SU-DHL-6 (cell line): ENCODE data around the gene CAPN3.

Experiments
- H2AFZ ChIP-seq: fragments of 200-600 bp; sonication (generic); 2 replicates; pipeline ENCODE4 v1.6.1; 2014; ENCODE audit warnings: low read depth, mild to moderate bottlenecking, moderate library complexity, mixed read lengths, antibody characterized with exemption, low read length; ENCODE audit not compliant: severe bottlenecking
- H3F3A ChIP-seq: fragments of 200-600 bp; shearing (Covaris generic); 2 replicates; pipeline ENCODE4 v1.6.0; 2016; ENCODE audit warnings: antibody characterized with exemption, mild to moderate bottlenecking; ENCODE audit not compliant: insufficient read depth
- H3K27ac ChIP-seq: fragments of 200-600 bp; sonication (generic); 2 replicates; pipeline ENCODE4 v1.5.1; 2016; ENCODE audit warnings: low read depth, mild to moderate bottlenecking, low read length, moderate library complexity, mixed read lengths
- H3K27me3 ChIP-seq: fragments of 200-600 bp; sonication (generic), shearing (Covaris generic); 2 replicates; pipeline ENCODE4 v1.6.0; 2014; ENCODE audit warnings: mild to moderate bottlenecking, low read length
- H3K36me3 ChIP-seq: fragments of 200-600 bp; sonication (generic); 2 replicates; pipeline ENCODE4 v1.6.1; 2014; ENCODE audit warnings: mild to moderate bottlenecking, low read length, mixed read lengths
- H3K4me2 ChIP-seq: fragments of 300-600, 200-600 bp; shearing (Covaris generic), sonication (generic); 2 replicates; pipeline ENCODE4 v1.6.0; 2014; ENCODE audit warnings: low read length, low read depth, mild to moderate bottlenecking; ENCODE audit not compliant: poor library complexity, severe bottlenecking
- H3K4me3 ChIP-seq: fragments of 200-600 bp; sonication (generic); 2 replicates; pipeline ENCODE4 v1.5.1; 2014; ENCODE audit warnings: antibody characterized with exemption, low read length, mild to moderate bottlenecking, mixed read lengths; ENCODE audit not compliant: insufficient read depth, poor library complexity, severe bottlenecking
- H3K79me2 ChIP-seq: fragments of 200-600 bp; sonication (generic); 2 replicates; pipeline ENCODE4 v1.6.1; 2014; ENCODE audit warnings: mild to moderate bottlenecking, low read length, moderate library complexity; ENCODE audit not compliant: insufficient read depth
- H3K9ac ChIP-seq: fragments of 200-600 bp; sonication (generic); 2 replicates; pipeline ENCODE4 v1.7.0; 2014; ENCODE audit warnings: mild to moderate bottlenecking, low read length
- H3K9me2 ChIP-seq: fragments of 200-600 bp; sonication (generic); replicated peaks from 2 replicates; pipeline ENCODE4 v1.6.1; 2014; ENCODE audit warnings: low read length; ENCODE audit not compliant: insufficient read depth
- H3K9me3 ChIP-seq: fragments of 200-600 bp; sonication (generic); 2 replicates; pipeline ENCODE4 v1.6.1; 2014; ENCODE audit warnings: low read length, mixed read lengths; ENCODE audit not compliant: insufficient read depth
- H4K20me1 ChIP-seq: fragments of 200-600 bp; sonication (generic); 2 replicates; pipeline ENCODE4 v1.6.1; 2014; ENCODE audit warnings: low read depth, mild to moderate bottlenecking, antibody characterized with exemption, low read length, moderate library complexity, mixed read lengths
- EZH2phosphoT487 ChIP-seq: fragments of 200-600 bp; sonication (generic), shearing (Covaris generic); conservative IDR thresholded peaks from 2 replicates; pipeline ENCODE4 v1.6.1; 2018; ENCODE audit warnings: mild to moderate bottlenecking, antibody characterized with exemption, low read length, moderate library complexity, mixed read lengths
- TF ChIP-seq, protein P1 (sequence below): fragments of 200-600 bp; sonication (generic); IDR thresholded peaks from one replicate; pipeline ENCODE4 v1.5.1; 2017; ENCODE audit warnings: antibody characterized with exemption, mild to moderate bottlenecking, low read length, moderate library complexity; ENCODE audit not compliant: insufficient read depth, poor library complexity, severe bottlenecking

Gene CAPN3

GRCh38 chr15:42404461-42405235 is 45.3 kb downstream of the CAPN3 start:
- Histone ChIP-seq H3K27me3 (no peaks in the 10 kb centered on the region), H2AFZ (no peak overlapping the region), H3K4me2 (no peak overlapping the region), H3K79me2 (no peaks in the 10 kb centered on the region), H3K36me3 (no peaks in the 10 kb centered on the region), H3K9ac (no peak overlapping the region), H3K9me3 (no peaks in the 10 kb centered on the region), H4K20me1 (no peaks in the 10 kb centered on the region), H3K9me2 (no peaks in the 10 kb centered on the region), H3K4me3 (no peak overlapping the region), H3F3A (no peaks in the 10 kb centered on the region), H3K27ac (no peak overlapping the region)
- no peak for TF ChIP-seq EZH2phosphoT487
- TF ChIP-seq, protein P1, sequence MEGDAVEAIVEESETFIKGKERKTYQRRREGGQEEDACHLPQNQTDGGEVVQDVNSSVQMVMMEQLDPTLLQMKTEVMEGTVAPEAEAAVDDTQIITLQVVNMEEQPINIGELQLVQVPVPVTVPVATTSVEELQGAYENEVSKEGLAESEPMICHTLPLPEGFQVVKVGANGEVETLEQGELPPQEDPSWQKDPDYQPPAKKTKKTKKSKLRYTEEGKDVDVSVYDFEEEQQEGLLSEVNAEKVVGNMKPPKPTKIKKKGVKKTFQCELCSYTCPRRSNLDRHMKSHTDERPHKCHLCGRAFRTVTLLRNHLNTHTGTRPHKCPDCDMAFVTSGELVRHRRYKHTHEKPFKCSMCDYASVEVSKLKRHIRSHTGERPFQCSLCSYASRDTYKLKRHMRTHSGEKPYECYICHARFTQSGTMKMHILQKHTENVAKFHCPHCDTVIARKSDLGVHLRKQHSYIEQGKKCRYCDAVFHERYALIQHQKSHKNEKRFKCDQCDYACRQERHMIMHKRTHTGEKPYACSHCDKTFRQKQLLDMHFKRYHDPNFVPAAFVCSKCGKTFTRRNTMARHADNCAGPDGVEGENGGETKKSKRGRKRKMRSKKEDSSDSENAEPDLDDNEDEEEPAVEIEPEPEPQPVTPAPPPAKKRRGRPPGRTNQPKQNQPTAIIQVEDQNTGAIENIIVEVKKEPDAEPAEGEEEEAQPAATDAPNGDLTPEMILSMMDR = no peak

GRCh38 chr15:42405863-42406482 is 46.7 kb downstream of the CAPN3 start:
- no peak overlapping the region for H3K9ac ChIP-seq
- no peaks in the 10 kb centered on the region for H4K20me1 ChIP-seq
- no peaks in the 10 kb centered on the region for H3K79me2 ChIP-seq
- no peaks in the 10 kb centered on the region for H3K9me3 ChIP-seq
- no peak overlapping the region for H3K4me2 ChIP-seq
- H3K27me3 ChIP-seq = no peaks in the 10 kb centered on the region
- no peak for TF ChIP-seq EZH2phosphoT487
- TF ChIP-seq, protein P1 = no peak
- no peaks in the 10 kb centered on the region for H3K36me3 ChIP-seq
- H3F3A ChIP-seq = no peaks in the 10 kb centered on the region
- no peak overlapping the region for H3K27ac ChIP-seq
- no peak overlapping the region for H2AFZ ChIP-seq
- H3K9me2 ChIP-seq = no peaks in the 10 kb centered on the region
- H3K4me3 ChIP-seq = no peak overlapping the region

DNA sequence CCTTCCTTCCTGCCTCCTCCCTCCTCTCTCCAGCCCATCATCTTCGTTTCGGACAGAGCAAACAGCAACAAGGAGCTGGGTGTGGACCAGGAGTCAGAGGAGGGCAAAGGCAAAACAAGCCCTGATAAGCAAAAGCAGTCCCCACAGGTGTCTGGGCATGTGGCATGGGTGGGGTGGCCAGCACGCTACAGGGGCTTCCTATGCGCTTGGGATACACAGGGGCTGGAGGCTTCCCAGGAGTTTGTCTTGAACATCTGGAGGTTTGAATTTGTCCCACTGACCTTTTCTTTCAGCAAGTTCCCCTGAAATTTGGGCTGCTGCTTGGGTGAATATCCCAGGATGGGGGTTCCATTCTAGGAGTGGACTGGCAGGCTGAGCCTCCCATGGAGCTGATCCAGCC is 48.9 kb downstream of the CAPN3 start:
- Histone ChIP-seq H3F3A (no peaks in the 10 kb centered on the region), H3K27ac (no peak overlapping the region), H3K36me3 (no peaks in the 10 kb centered on the region), H3K9ac (no peak overlapping the region), H2AFZ (no peak overlapping the region), H3K4me2 (no peak overlapping the region), H3K9me3 (no peaks in the 10 kb centered on the region), H3K27me3 (no peaks in the 10 kb centered on the region), H4K20me1 (no peaks in the 10 kb centered on the region), H3K4me3 (no peak overlapping the region), H3K79me2 (no peaks in the 10 kb centered on the region), H3K9me2 (no peaks in the 10 kb centered on the region)
- no peak for TF ChIP-seq EZH2phosphoT487
- TF ChIP-seq, protein P1 = no peak
